Measurements from ENCODE around the gene OLFML2A.

DNA sequence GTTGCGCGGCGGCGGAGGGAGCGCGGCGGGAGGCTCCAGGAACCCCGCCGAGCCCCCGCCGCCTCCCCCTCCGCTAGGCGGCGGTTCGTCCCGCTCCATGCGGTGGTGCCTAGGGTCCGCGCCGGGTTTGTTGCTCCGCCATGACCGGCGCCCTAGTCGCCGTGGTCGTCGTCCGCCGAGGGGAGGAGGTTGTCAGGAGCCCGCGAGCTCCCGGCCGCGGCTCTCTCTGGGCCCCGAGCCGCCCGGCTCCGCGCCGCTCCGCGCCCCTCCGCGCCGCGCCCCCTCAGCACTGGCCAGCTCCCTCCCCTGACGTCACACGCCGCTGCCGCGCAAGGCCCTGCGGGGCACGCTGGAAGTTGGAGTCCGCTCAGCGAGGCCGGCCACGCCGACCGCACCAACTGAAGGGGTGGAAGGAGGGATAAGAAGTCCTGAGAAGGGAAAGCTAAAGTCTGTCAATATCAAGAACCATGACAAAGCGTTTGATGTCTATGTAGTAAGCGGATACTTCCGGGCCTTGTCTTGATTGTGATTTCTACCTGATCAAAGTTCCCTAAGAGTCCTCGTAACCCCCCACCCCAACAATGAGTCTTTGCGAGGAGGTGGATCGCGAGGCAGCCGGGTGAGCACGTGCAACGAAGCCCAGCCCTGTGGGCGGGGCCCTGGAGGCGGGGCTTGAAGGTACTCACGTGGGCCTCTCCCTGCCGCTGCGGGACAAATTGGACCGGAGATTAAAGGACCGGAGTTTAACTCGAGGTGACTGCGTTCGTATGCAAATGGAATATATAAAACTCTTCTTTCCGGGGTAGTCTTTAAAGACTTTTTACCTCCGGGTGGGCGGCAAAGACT, 5.7 kb upstream of the OLFML2A start, which contains the start of gene NR6A1:
- peak; percentile 53 for TF ChIP-seq CTCF (conservative IDR thresholded peaks at IDR 0.05; ENCODE audit: low read length)
- no peak for TF ChIP-seq EZH2phosphoT487 (IDR thresholded peaks at IDR 0.05; ENCODE audit: borderline replicate concordance, low read depth, low read length)

Measured in OCI-LY7 (cell line).